ENCODE data around the gene NMNAT1. TPM values are rescaled to one million over a fixed set of nuclear protein-coding genes. Genes with fewer than 3 reads are reported as not detected.

The NMNAT1 gene
- total RNA-seq, 4 donors from 2014 or later, result 4.7 to 13.7 (median 5.8) TPM

- Histone ChIP-seq H3K4me3 (no peak overlapping the region), H3K4me1 (peaks cover 78% of the 10 kb centered on the region), H3K27ac (peak overlapping the region; percentile 77), H3K36me3 (no peaks in the 10 kb centered on the region), H3K9me3 (no peaks in the 10 kb centered on the region), H3K27me3 (no peaks in the 10 kb centered on the region)
- whole genome bisulfite sequencing, result 54% methylated on average over 6 of the region's 6 CpGs
- no peak for TF ChIP-seq POLR2A (IDR thresholded peaks at IDR 0.05)
- TF ChIP-seq, protein P1, sequence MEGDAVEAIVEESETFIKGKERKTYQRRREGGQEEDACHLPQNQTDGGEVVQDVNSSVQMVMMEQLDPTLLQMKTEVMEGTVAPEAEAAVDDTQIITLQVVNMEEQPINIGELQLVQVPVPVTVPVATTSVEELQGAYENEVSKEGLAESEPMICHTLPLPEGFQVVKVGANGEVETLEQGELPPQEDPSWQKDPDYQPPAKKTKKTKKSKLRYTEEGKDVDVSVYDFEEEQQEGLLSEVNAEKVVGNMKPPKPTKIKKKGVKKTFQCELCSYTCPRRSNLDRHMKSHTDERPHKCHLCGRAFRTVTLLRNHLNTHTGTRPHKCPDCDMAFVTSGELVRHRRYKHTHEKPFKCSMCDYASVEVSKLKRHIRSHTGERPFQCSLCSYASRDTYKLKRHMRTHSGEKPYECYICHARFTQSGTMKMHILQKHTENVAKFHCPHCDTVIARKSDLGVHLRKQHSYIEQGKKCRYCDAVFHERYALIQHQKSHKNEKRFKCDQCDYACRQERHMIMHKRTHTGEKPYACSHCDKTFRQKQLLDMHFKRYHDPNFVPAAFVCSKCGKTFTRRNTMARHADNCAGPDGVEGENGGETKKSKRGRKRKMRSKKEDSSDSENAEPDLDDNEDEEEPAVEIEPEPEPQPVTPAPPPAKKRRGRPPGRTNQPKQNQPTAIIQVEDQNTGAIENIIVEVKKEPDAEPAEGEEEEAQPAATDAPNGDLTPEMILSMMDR (IDR thresholded peaks at IDR 0.05), result no peak
- no peak for TF ChIP-seq EP300 (IDR thresholded peaks at IDR 0.05)
- TF ChIP-seq POLR2AphosphoS5 (IDR thresholded peaks at IDR 0.05), result no peak
- no peak for DNase-seq (ENCODE audit: low spot score in 2 of 2)
These were observed 41.2 kb upstream of the NMNAT1 start for GRCh38 chr1:9902060-9902452.

DNA sequence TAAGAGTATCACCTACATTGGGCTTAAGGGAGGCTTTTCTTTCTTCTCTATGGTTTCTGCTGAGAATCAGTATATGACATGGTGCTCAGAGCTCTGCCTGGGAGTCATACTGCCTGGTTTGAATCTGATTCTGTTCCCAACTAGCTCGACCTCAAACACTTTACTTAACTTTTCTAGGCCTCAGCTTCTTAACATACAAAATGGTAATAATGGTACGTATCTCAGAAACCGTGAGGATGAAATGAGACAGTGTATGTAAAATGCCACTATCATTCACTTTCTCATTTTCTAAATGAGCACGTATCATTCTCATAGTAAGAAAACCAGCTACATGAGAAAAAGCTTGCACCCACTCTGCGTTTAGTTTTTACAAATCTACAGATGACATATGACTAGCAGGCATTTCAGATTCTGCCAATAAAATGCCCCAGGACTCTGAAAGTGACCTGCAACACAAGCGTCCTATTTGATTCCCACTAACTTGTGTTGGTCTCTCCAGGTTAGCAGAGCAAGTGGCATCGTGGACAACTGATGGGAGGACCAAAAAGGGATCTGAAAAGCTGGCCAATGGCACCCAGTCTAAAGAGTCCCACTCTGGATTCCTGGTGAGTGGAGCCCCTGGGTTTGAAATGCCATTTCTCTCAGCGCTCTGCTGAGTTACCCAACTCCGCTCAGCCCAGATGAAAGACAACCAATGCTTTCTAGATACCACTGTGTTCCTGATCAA, 39.3 kb upstream of the NMNAT1 start:
- Histone ChIP-seq H3K27me3 (no peaks in the 10 kb centered on the region), H3K4me1 (peaks cover 86% of the 10 kb centered on the region), H3K36me3 (no peaks in the 10 kb centered on the region), H3K9me3 (no peaks in the 10 kb centered on the region), H3K4me3 (no peak overlapping the region), H3K27ac (no peak overlapping the region)
- no peak for DNase-seq (ENCODE audit: low spot score in 2 of 2)
- 88% methylated on average over 9 of the region's 9 CpGs for whole genome bisulfite sequencing
- TF ChIP-seq, protein P1 (IDR thresholded peaks at IDR 0.05), result no peak
- no peak for TF ChIP-seq EP300 (IDR thresholded peaks at IDR 0.05)
- no peak for TF ChIP-seq POLR2A (IDR thresholded peaks at IDR 0.05)
- no peak for TF ChIP-seq POLR2AphosphoS5 (IDR thresholded peaks at IDR 0.05)

DNA sequence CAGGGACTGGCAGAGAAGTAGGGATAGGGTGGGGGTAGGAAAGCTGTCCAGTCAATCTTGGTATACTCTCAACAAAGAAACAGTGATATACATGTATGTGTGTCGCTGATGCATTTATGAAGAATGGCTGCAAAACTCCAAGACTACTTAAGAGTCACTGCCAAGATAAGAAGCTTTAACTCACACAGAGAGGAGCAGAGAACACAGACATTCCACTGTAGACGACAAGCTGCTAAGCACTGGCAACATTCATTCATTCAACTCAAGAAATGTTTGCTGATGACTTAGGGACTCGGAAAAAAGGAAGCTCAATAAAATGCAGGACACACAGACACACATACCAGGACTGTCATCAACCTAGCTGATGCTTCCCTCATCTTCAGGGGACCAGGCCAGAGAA, 38.7 kb upstream of the NMNAT1 start:
- Histone ChIP-seq H3K27me3 (no peaks in the 10 kb centered on the region), H3K4me1 (peaks cover 88% of the 10 kb centered on the region), H3K4me3 (no peak overlapping the region), H3K9me3 (no peaks in the 10 kb centered on the region), H3K36me3 (no peaks in the 10 kb centered on the region), H3K27ac (no peak overlapping the region)
- no peak for DNase-seq (ENCODE audit: low spot score in 2 of 2)
- TF ChIP-seq, protein P1 (IDR thresholded peaks at IDR 0.05), result no peak
- TF ChIP-seq POLR2AphosphoS5 (IDR thresholded peaks at IDR 0.05), result no peak
- no peak for TF ChIP-seq EP300 (IDR thresholded peaks at IDR 0.05)
- TF ChIP-seq POLR2A (IDR thresholded peaks at IDR 0.05), result no peak
- WGBS, result 70% methylated on average over 3 of the region's 3 CpGs

DNA sequence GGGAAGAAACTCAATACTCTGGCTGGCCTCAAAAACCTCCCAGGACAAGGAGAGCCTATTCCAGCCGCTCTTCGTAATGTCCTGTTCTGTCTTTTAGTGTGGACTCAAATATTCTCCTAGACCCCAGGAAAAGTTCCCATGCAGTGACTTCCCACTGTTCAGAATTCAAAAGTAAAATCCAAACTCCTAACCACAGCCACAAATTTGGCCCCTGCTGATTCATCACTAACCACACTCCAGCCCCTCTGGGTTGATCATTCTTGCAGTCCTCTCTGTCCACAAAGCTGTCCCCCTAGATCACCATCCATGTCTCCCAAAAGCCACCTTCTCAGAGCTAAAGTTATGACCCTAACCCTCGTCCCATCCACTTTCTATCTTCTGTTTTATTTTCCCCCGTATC, 38.3 kb upstream of the NMNAT1 start:
- Histone ChIP-seq H3K36me3 (no peaks in the 10 kb centered on the region), H3K27me3 (no peaks in the 10 kb centered on the region), H3K4me1 (peaks cover 84% of the 10 kb centered on the region), H3K9me3 (no peaks in the 10 kb centered on the region), H3K27ac (no peak overlapping the region), H3K4me3 (no peak overlapping the region)
- DNase-seq (ENCODE audit: low spot score in 2 of 2), result no peak
- WGBS, result 57% methylated on average over 4 of the region's 4 CpGs
- TF ChIP-seq EP300 (IDR thresholded peaks at IDR 0.05) (no peak), POLR2A (IDR thresholded peaks at IDR 0.05) (no peak), POLR2AphosphoS5 (IDR thresholded peaks at IDR 0.05) (no peak)
- TF ChIP-seq, protein P1 (IDR thresholded peaks at IDR 0.05), result no peak

GRCh38 chr1:9906466-9906865, 36.8 kb upstream of the NMNAT1 start:
- Histone ChIP-seq H3K27ac (no peak overlapping the region), H3K4me3 (no peak overlapping the region), H3K36me3 (no peaks in the 10 kb centered on the region), H3K27me3 (no peaks in the 10 kb centered on the region), H3K9me3 (no peaks in the 10 kb centered on the region), H3K4me1 (peaks cover 78% of the 10 kb centered on the region)
- WGBS, result 82% methylated on average over 2 of the region's 2 CpGs
- peak in 1 of 2 donors; percentile 26 for DNase-seq (ENCODE audit: low spot score in 2 of 2)
- TF ChIP-seq EP300 (IDR thresholded peaks at IDR 0.05), result no peak
- TF ChIP-seq POLR2AphosphoS5 (IDR thresholded peaks at IDR 0.05), result no peak
- TF ChIP-seq POLR2A (IDR thresholded peaks at IDR 0.05), result no peak
- TF ChIP-seq, protein P1 (IDR thresholded peaks at IDR 0.05), result no peak

Measured in suprapubic skin (tissue), 4 donors.